Measurements from ENCODE around the gene NKX2-3.

NKX2-3 gene

GRCh38 chr10:99539820-99540219 is 7.1 kb downstream of the NKX2-3 start:
- no peak for DNase-seq

GRCh38 chr10:99540306-99540656 is 7.5 kb downstream of the NKX2-3 start:
- DNase-seq = no peak

GRCh38 chr10:99540657-99541531 is 8.2 kb downstream of the NKX2-3 start:
- DNase-seq = no peak

DNA sequence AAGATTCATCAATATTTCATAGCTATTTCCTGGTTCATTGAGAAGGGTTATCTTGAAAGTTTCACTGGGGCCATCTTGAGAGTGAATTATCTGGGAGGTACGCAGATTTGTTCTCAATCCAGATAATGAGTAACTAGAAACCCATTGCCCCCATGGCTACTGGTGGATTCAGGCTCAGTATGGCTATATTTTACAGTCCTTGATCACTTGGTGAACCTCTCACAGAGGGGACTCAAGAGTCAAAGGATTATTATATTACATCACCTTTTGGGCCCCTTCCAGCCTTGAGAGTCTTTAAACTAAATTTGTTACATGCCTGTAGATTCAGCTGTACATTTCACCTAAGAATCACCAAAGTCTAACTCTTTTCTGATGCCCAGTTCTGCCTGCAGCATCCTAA is 11.6 kb downstream of the NKX2-3 start:
- DNase-seq = no peak

- DNase-seq = no peak
Observed at GRCh38 chr10:99548041-99548530, 15.3 kb downstream of the NKX2-3 start.

DNA sequence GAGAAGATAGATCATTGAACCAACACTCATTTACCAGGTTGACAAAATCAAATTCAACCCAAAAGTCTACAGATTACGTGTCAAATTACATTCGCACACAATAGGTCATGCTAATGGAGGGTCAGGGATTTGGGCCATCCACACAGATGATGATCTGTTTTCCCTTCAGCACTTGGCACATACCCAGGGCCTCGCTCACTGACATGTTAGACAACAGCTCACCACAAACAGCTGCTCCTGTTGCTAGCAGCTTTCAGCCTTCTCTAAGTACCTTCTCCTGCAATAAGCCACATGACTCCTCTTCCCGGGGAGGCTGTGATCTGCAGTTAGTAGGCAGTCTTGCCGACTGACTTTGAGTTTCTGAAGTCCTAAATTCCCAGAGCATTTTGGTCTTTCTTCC is 18.4 kb downstream of the NKX2-3 start:
- DNase-seq = no peak

DNA sequence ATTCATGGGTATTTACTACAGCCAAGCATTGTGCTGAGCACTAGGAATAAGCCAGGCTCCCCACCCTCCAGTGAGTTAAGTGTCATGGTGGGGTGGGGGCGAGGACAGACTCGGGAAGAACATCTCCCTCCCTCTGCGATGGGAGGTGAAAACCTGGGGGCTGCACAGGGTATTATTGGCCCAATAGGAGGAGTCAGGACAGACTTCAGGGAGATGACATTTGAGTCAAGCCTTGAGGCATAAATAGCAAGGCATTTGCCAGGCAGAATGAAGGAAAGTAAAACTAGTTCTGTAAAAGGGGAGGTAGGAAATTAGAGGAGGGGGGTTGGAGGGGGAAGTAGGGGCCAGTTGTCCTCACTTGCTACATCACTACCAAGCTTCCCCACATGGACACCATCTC is 18.9 kb downstream of the NKX2-3 start:
- DNase-seq = no peak

- DNase-seq = no peak
Observed at GRCh38 chr10:99555371-99555770, 22.6 kb downstream of the NKX2-3 start.

- DNase-seq = no peak
Observed at GRCh38 chr10:99555825-99556523, 23.2 kb downstream of the NKX2-3 start.

DNA sequence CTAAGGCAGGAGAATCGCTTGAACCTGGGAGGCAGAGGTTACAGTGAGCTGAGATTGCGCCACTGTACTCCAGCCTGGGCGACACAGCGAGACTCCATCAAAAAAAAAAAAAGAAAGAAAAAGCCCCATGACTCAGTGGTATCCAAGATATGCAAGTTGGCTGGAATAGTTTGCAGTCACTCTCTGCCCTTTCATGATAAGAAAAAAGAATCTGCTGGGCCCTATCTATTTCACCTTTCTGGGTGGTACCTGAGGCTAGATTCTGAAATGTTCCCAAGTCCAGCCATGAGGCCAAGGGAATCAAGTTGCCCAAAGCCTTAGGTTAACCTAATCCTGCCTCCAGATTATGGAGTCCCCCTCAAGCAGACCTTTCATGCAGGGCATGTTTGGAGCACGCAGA is 24.3 kb downstream of the NKX2-3 start:
- no peak for DNase-seq

DNA sequence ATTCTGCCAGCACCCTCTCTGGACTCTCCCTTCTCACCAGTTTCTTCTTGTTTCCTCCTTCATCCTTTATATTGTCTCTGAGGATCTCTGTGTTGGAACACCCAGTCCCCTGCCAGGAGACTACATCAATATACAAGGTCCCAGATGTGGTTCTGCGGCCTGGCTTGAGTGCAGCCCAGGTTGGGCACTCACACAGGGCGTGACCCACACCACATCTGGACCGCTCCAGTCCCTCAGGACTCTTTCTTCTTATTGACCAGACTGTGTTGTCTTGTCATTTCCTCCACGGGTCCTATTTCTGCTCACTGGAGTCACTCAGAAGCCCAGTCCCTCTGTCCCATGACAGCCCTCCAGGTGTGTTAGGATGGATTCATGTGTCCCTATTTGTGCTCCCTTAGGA is 26.0 kb downstream of the NKX2-3 start:
- no peak for DNase-seq

DNA sequence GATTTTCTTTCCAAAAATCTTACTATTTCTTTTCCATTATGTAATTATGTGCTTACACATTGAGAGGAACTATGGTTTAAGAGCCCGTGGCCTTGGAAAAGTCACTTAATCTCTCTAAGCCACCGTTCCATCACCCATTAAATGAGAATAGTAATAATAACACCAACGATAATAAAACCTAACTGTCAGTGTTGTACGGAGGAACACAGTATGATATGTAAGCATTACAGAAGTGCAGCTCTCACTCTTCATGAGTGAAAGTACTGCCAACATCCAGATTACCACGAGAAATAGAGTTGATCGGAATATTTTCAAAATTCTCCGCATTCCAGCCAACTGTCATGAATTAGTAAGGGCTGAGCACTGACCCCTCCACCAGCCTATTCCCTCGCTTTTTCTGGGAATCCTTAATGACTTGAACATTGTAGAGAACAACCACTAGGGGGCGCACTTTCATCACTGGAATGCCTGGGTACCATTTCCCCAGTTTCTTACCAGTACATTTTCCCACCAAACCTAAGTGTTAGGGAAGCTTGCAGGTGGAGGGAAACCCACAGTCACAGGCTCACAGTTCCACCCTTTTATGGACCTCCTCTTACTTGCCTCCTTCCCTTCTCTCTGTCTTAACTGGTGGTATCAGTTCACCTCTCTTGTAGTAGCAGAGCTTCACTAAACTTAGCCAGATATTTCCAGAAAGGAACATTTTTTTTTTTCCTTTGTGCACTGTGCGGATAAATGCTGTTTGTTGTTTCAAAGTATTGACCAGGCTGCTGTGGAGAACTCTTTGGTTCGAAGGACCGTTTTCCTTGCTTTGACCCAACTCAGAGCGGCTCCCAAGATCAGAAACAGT is 27.8 kb downstream of the NKX2-3 start:
- DNase-seq = peak in 1 of 2 donors; percentile 8

DNA sequence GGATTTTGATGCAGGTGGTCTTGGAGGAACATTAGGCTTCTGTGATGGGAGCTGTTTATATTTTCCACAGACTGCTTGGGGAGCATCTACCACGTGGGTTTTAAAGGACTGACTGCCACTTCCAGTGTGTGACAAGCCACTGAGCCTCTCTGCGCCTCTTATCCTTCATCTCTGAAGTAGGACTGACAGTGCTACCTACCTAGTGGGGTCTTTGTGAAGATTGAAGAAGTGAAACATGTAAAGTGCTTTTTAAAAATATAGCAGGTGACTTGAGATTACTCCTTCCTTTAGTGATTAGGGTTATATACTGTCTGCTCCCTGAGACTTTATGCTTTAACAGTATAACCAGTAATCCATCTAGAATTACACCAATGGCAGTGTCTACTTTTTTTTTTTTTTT is 29.9 kb downstream of the NKX2-3 start:
- DNase-seq = no peak

GRCh38 chr10:99564361-99564760 is 31.6 kb downstream of the NKX2-3 start:
- no peak for DNase-seq

GRCh38 chr10:99565166-99565565 is 32.4 kb downstream of the NKX2-3 start:
- no peak for DNase-seq

DNA sequence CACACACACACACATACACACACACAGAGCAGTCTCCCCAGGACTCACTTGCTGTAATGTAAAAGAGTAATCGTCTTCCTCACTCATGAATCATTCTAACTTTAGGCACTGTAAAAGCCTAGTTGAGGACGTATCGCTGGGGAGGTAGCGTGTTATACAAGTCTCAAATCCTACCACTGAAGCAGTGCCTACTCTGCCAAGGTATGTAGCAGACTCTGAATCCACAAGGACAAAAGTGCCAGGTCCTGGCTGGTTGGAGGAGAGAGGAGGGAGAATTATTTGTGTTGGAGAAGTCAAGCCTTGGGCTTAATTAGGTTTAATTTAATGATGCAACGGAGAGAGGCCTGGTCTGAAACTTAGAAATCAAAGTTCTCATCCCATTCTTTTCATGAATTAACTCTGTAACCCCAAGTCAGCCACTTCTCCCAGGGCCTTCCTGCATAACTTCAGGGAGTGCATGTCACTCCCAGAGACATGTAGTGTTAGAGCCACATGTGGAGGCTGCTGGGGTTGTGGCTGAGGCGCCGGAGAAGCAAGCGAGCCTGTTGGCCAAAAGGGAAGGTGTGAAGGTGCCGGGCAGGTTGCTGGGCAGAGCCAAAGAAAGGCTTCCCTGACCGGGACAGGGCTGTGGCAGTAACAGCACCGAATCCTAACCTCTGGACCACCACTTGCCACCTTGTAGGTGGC is 36.7 kb downstream of the NKX2-3 start:
- DNase-seq = no peak

DNA sequence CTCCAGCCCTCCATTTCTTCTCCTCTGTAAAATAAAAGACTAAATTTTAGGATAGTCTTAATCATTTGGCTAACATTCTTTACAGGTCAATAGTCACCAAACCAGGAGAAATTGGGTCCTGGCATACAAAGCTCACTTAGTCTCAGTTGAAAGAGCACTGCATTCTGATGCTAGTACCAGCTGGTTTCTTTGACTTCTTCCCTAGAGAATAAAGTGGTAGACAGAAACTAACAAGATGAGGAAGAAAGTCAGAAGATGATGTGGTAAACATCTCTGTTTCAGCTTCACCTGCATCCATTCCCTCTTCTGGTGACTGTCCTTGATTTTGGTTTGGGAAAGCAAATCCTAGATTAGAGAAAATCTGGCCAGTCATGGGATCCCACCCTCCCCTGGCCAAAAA is 37.2 kb downstream of the NKX2-3 start:
- no peak for DNase-seq

DNA sequence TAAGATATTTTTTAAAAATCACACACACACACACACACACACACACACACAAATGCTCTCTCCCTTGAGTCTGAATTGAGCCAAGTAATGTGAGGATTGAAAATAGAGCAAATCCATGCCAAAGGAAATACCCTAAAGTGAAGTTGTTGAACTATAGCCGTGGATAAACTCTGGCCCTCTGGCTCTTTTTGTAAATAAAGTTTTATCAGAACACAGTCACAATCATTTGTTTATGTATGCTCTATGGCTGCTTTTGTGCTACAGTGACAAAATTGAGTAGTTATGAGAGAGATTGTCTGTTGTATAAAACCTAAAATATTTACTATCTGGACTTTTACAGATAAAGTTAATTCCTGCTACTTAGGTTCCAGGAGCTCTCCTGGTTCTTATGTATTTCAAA is 39.1 kb downstream of the NKX2-3 start:
- no peak for DNase-seq

- no peak for DNase-seq
Observed at GRCh38 chr10:99573790-99574189, 41.0 kb downstream of the NKX2-3 start.

GRCh38 chr10:99579971-99580370 is 47.2 kb downstream of the NKX2-3 start:
- DNase-seq = no peak

DNA sequence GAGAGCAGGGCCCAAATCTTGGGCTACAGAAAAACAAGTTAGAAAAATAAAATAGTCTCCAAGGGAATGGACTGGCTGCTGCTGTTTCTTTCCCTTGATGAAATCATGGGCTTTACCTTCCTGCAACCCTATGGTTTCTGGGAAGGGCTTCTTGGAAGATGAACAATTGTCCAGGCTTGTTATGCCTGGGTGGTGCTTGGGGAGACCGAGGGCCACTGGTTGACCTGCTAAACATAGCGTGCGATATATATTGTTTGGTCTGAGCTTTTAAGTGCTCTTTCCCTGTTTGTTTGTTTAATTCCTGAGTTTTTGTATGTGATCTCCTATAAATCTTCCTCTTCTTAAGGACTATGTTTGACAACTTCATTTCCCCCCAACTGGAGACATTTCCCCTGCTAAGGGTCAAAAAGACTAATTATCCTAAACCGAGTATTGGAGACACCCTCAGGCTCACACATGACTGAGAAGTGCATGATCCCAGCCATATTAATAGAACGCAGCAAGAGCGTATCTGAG is 49.6 kb downstream of the NKX2-3 start:
- no peak for DNase-seq

DNA sequence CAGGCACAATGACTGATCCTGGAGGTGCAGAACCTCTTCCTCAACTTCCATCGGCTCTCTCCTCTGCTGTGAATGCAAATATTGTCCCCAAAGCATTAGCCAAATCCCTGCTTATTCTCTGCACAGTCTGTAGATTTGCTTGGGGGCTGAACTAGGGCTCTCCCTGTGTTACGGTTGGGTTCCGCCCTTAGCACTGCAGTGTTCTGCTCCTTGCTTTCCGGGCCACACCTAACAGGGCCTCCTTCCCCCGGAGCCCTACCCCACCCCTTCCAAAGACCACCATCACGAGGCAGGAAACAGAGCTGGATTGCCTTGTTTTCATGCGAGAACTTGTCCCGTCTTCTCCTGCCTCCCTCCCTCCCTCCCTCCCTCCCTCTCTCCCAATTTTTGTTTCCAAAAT is 50.9 kb downstream of the NKX2-3 start:
- no peak for DNase-seq
